Left lung (tissue), 10 donors: ENCODE data around the gene TLCD3B. TPM values are rescaled to one million over a fixed set of nuclear protein-coding genes. Genes with fewer than 3 reads are reported as not detected.
"Not testable (repeated sequence)": the region's sequence is repeated elsewhere in the genome, so short reads cannot be mapped to it uniquely, and the experiment has no call there.

ENCODE experiments used
- ATAC-seq: fragments of 200-7000 bp; cut with Tn5 transposase; one replicate; pipeline ENCODE4 v1.9.1; 2020; ENCODE audit warnings: moderate library complexity
- DNase-seq, 4 donors: peaks; one replicate each; pipeline ENCODE4 v3.0.0-alpha.2; 2013 to 2020
- H3K27ac ChIP-seq, 2 donors: fragments of 200-600 bp; sonication (generic) in 1 of 2; one replicate each; pipeline versions ENCODE4 v1.5.0 to v1.8.0; 2020 to 2021
- H3K27me3 ChIP-seq, 2 donors: fragments of 200-600 bp; sonication (generic) in 1 of 2; one replicate each; pipeline versions ENCODE4 v1.5.0 to v1.8.0; 2020 to 2021
- H3K36me3 ChIP-seq, 2 donors: fragments of 200-600 bp; sonication (generic) in 1 of 2; one replicate each; pipeline versions ENCODE4 v1.5.0 to v1.8.0; 2020 to 2021
- H3K4me1 ChIP-seq, 2 donors: fragments of 200-600 bp; one replicate each; pipeline ENCODE4 v1.8.0; 2021
- H3K4me3 ChIP-seq, 2 donors: fragments of 200-600 bp; sonication (generic) in 1 of 2; one replicate each; pipeline versions ENCODE4 v1.5.0 to v1.8.0; 2020 to 2021; ENCODE audit warnings: mild to moderate bottlenecking in 1 of 2
- H3K9me3 ChIP-seq, 2 donors: fragments of 200-600 bp; sonication (generic) in 1 of 2; one replicate each; pipeline versions ENCODE4 v1.5.0 to v1.8.0; 2020 to 2021
- CTCF ChIP-seq, 2 donors: fragments of 200-600 bp; sonication (generic) in 1 of 2; IDR thresholded peaks; one replicate each; pipeline versions ENCODE4 v1.5.0 to v1.8.0; 2021; ENCODE audit warnings: antibody characterized with exemption in 2 of 2
- intact Hi-C, 2 donors: fragments of 100-400 bp; cut with DNase I; formaldehyde crosslinking; loops; one replicate each; pipeline versions ENCODE4 v1.11.2 to v1.14.2; 2022
- polyA plus RNA-seq, 6 donors: library from polyadenylated mRNA; unstranded; fragments of 120-200 nt; gene quantifications; one replicate each; pipeline ENCODE4 v1.2.1, GENCODE V29; 2013; ENCODE audit not compliant: insufficient read length in 6 of 6
- total RNA-seq, 2 donors: library from RNA; stranded (reverse); fragmentation: NEBNext Ultra II Directional; extraction: Animal tissue kit (Norgen Biotek cat#: 25700); gene quantifications; one replicate each; pipeline ENCODE4 v1.2.1, GENCODE V29; 2021
- donor health status: DM: no; HTN: yes; CAD: no.
- donor health status: DM: no; HTN: no; CAD: no.

TLCD3B gene
- total and polyA plus RNA-seq, 8 donors: 0.28 to 1.4 (median 0.85) TPM; not detected in 1

DNA sequence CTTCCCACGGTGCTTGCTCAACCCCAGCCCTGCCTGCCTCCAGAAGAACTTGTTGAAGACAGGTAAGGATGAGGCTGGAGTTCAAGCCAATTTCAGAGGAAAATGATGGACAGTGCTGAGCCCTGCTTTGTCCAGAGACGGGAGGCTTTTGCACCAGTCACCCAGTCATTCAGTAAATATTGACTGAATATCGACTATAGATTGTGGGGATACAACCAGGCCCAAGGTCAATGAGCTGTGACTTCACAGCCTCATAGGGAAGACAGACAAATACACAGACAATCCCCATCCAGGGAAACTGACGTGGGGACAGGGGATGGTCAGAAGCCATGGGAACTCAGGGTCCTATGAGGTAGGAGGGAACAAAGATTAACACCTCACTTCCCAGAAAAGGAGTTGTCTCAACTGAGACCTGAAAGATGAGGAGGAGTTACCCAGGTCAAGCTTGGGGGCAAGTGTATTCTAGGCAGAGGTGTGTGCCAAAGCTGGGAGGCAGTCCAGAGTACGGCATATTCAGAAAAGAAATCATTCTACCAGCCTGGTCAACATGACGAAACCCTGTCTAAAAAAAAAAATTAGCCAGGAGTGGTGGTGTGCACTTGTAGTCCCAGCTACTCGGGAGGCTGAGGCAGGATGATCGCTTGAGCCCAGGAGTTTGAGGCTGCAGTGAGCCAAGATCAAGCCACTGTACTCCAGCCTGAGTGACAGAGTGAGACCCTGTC lies 14.4 kb downstream of the TLCD3B start:
- no peaks in the 10 kb centered on the region for H3K36me3 ChIP-seq
- H3K27me3 ChIP-seq: peaks cover 5 to 18% of the 10 kb centered on the region in 2 donors
- H3K27ac ChIP-seq: no peak overlapping the region
- H3K4me1 ChIP-seq: peaks cover 0 to 14% of the 10 kb centered on the region in 2 donors
- ATAC-seq: no peak
- H3K9me3 ChIP-seq: no peaks in the 10 kb centered on the region
- DNase-seq: no peak
- H3K4me3 ChIP-seq: no peak overlapping the region
- intact Hi-C loops: no loop called here
- no peak for TF ChIP-seq CTCF (IDR thresholded peaks at IDR 0.05)

DNA sequence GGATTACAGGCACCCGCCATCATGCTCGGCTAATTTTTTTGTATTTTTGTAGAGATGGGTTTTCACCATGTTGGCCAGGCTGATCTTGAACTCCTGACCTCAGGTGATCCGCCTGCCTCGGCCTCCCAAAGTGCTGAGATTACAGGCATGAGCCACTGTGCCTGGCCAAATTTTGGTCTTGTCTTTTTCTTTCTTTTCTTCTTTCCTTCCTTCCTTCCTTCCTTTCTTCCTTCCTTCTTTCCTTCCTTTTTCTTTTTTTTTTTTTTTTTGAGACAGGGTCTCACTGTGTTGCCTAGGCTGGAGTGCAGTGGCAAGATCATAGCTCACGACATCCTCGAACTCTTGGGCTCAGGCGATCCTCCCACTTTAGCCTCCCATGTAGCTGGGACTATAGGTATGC lies 15.6 kb downstream of the TLCD3B start:
- ATAC-seq, H3K36me3 ChIP-seq, intact Hi-C loops, DNase-seq, H3K4me3 ChIP-seq, H3K27ac ChIP-seq, H3K9me3 ChIP-seq: not testable (repeated sequence)
- Histone ChIP-seq H3K4me1 (peaks cover 11 to 14% of the 10 kb centered on the region in 2 donors), H3K27me3 (peaks cover 17 to 31% of the 10 kb centered on the region in 2 donors)

- peaks cover 12 to 16% of the 10 kb centered on the region in 2 donors for H3K4me1 ChIP-seq
- peaks cover 29 to 59% of the 10 kb centered on the region in 2 donors for H3K27me3 ChIP-seq
- DNase-seq, intact Hi-C loops, ATAC-seq, H3K9me3 ChIP-seq, H3K4me3 ChIP-seq, H3K27ac ChIP-seq, H3K36me3 ChIP-seq: not testable (repeated sequence)
Observed at GRCh38 chr16:30012598-30012997, 18.5 kb downstream of the TLCD3B start.

DNA sequence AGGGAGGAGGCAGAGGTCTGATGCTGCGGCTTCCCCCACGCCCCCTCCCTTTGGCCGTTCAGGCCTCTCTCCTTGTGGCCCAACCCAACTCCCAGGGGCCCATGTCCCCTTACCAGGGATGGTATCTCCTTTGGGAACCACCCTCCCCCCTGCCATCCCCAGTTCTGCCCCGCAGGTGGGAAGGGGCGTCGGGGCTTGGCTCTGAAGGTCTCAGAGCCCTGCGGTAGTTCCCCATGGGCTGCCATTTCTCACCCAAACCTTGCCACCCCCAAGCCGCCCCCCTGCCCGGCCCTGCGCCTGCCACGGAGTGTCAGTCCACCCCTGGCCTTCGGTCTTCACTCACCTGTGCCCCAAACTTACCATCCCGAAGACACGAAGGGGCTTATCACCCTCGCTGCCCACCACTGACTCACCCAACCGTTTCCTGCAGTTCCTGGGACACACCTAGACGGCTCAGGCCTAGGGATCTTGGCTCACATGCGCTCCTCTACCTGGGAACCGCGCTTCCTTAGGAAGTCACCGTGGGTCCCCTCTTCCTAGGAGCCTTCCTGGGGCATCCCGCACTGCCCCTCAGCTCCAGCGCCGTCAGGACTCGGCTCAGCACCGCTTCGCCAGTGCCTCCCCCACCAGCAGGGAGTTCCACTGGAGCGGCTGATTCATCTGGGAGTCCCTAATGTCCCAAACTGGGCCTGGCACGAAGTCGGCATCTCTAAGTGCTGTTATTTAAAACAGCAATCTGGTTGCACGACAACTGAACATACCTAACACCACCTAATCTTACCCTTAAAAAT lies 19.2 kb downstream of the TLCD3B start:
- H3K27me3 ChIP-seq: peaks cover 29 to 64% of the 10 kb centered on the region in 2 donors
- no peak overlapping the region for H3K27ac ChIP-seq
- no peak for DNase-seq
- no peaks in the 10 kb centered on the region for H3K36me3 ChIP-seq
- no peak for ATAC-seq
- TF ChIP-seq CTCF (IDR thresholded peaks at IDR 0.05): no peak
- peaks cover 12 to 16% of the 10 kb centered on the region in 2 donors for H3K4me1 ChIP-seq
- H3K9me3 ChIP-seq: no peaks in the 10 kb centered on the region
- intact Hi-C loops: no loop called here
- H3K4me3 ChIP-seq: no peak overlapping the region

DNA sequence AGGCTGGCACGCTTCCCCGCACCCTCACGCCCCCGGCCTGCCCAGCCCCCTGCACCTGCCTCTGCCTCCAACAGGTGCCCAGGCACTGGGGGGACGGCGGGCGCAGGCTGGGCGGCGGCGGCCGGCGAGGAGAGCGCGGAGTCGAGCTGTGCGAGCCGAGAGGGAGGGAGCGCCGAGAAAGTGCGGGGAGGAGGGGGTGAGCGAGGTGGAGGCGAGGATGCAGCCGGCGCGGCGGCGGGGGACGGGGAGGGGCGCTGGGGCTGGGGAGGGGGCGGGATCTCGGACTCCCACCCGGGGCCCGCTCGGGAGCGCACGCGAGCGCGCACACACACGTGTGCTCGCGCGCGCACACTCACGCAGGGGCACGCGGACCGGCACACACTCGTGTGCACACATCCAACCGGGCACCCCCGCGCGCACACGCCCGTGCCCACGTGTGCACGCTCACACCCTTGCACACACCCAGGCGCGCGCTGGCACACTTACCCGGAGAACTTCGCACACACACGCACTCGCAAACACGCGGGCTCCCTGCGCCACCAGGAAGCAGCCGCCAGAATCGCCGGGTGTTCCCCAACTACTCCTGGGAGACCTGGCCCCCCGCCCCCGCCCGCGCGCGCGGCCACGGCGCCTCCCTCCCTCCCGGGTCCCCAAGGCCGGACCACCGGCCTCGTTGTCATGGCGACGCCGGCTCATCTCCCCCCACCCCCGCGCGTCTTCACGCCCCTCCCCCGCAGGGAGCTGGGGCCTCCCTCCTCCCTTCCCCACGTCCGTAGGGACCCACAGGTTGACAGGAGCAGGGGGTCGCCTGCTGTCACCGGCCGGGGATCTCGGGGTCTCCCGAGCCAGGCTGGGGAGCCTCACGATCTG lies 20.0 kb downstream of the TLCD3B start, which contains the start of gene DOC2A:
Gene DOC2A (minus strand): TSS at position 184 of the 870 bp plus-strand sequence. CDS start 805 bp downstream, outside the sequence.
- H3K9me3 ChIP-seq: no peaks in the 10 kb centered on the region
- no peak for TF ChIP-seq CTCF (IDR thresholded peaks at IDR 0.05)
- no peaks in the 10 kb centered on the region for H3K36me3 ChIP-seq
- H3K27ac ChIP-seq: no peak within 1 kb of the TSS
- ATAC-seq (peak; percentile 51), DNase-seq (peak in 1 of 4 donors; percentile 74)
- peak within 1 kb of the TSS; percentile 15 to 28 for H3K4me3 ChIP-seq
- intact Hi-C loops: no loop called here
- peaks cover 12 to 16% of the 10 kb centered on the region in 2 donors for H3K4me1 ChIP-seq
- H3K27me3 ChIP-seq: peaks cover 29 to 64% of the 10 kb centered on the region in 2 donors
